DOHH2 (cell line): Measurements from ENCODE around the gene HSD17B3.

Experiments used
- EZH2phosphoT487 ChIP-seq: fragments of 200-600 bp; sonication (generic); IDR thresholded peaks from 2 replicates; pipeline ENCODE4 v1.6.1; 2017; ENCODE audit warnings: borderline replicate concordance, mild to moderate bottlenecking, antibody characterized with exemption, low read length, moderate library complexity, mixed read lengths
- TF ChIP-seq, protein P1 (sequence below): fragments of 200-600 bp; sonication (generic); IDR thresholded peaks from one replicate; pipeline ENCODE4 v1.5.1; 2014; ENCODE audit warnings: antibody characterized with exemption, mild to moderate bottlenecking, low read depth, low read length; ENCODE audit not compliant: poor library complexity, severe bottlenecking

DNA sequence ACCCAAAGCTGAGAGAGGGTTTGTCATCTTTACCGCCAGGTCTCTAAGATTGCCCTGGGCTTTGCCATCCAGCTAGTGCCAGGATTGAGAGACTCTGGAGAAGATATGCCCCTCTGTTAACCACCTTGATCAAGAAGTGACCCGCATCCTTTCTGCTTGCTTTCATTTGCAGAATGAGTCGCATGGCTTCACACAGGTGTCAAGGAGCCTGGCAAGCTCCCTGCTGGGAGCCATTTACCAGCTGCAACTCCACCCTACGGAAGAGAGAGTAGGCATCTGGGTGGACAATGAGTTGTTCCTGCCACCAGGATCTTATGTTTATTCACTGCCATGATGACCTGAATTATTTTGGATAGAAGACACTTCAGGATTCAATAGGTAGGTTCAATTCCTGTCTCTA, 43.0 kb downstream of the HSD17B3 start:
- TF ChIP-seq, protein P1, sequence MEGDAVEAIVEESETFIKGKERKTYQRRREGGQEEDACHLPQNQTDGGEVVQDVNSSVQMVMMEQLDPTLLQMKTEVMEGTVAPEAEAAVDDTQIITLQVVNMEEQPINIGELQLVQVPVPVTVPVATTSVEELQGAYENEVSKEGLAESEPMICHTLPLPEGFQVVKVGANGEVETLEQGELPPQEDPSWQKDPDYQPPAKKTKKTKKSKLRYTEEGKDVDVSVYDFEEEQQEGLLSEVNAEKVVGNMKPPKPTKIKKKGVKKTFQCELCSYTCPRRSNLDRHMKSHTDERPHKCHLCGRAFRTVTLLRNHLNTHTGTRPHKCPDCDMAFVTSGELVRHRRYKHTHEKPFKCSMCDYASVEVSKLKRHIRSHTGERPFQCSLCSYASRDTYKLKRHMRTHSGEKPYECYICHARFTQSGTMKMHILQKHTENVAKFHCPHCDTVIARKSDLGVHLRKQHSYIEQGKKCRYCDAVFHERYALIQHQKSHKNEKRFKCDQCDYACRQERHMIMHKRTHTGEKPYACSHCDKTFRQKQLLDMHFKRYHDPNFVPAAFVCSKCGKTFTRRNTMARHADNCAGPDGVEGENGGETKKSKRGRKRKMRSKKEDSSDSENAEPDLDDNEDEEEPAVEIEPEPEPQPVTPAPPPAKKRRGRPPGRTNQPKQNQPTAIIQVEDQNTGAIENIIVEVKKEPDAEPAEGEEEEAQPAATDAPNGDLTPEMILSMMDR = no peak
- no peak for TF ChIP-seq EZH2phosphoT487
